ENCODE measurements around the gene THPO.

The THPO gene

GRCh38 chr3:184361932-184362667 is 15.9 kb downstream of the THPO start:
- DNase-seq, result peak; percentile 61

GRCh38 chr3:184361532-184361931 is 16.5 kb downstream of the THPO start, which contains the start of the genes CLCN2 and POLR2H:
CLCN2 (minus strand) TSS chr3:184361605; CDS start chr3:184361479, 126 bp downstream.
POLR2H (plus strand) TSS chr3:184361710; CDS start chr3:184363493, 1,783 bp downstream.
- DNase-seq, result peak; percentile 27

- DNase-seq, result no peak
Observed at GRCh38 chr3:184360929-184361531, 17.0 kb downstream of the THPO start.

- no peak for DNase-seq
Observed at GRCh38 chr3:184360070-184360928, 17.7 kb downstream of the THPO start.

GRCh38 chr3:184359610-184360009 is 18.4 kb downstream of the THPO start:
- DNase-seq, result no peak

- no peak for DNase-seq
Observed at GRCh38 chr3:184358921-184359350, 19.1 kb downstream of the THPO start.

GRCh38 chr3:184358124-184358767 is 19.8 kb downstream of the THPO start:
- no peak for DNase-seq

- no peak for DNase-seq
Observed at GRCh38 chr3:184357248-184358123, 20.5 kb downstream of the THPO start.

- no peak for DNase-seq
Observed at GRCh38 chr3:184355261-184356040, 22.6 kb downstream of the THPO start.

GRCh38 chr3:184354754-184355153 is 23.3 kb downstream of the THPO start:
- DNase-seq, result no peak

GRCh38 chr3:184354121-184354728 is 23.8 kb downstream of the THPO start:
- no peak for DNase-seq

- no peak for DNase-seq
Observed at GRCh38 chr3:184353546-184353941, 24.5 kb downstream of the THPO start.

- no peak for DNase-seq
Observed at GRCh38 chr3:184352897-184353545, 25.0 kb downstream of the THPO start.

- no peak for DNase-seq
Observed at GRCh38 chr3:184352149-184352785, 25.7 kb downstream of the THPO start.

- no peak for DNase-seq
Observed at GRCh38 chr3:184351511-184352148, 26.4 kb downstream of the THPO start.

GRCh38 chr3:184350618-184351017 is 27.4 kb downstream of the THPO start:
- DNase-seq, result no peak

GRCh38 chr3:184349563-184350470 is 28.2 kb downstream of the THPO start:
- no peak for DNase-seq

- no peak for DNase-seq
Observed at GRCh38 chr3:184348057-184348382, 30.0 kb downstream of the THPO start.
